H9 (cell line): Measurements from ENCODE around the gene SLC24A3. TPM values are rescaled to one million over a fixed set of nuclear protein-coding genes. Genes with fewer than 3 reads are reported as not detected.

Source experiments
- DNase-seq: peaks from one replicate; pipeline ENCODE4 v3.0.0-alpha.2; 2017
- H2AFZ ChIP-seq: one replicate; pipeline ENCODE4 v1.6.1; 2013; ENCODE audit warnings: mild to moderate bottlenecking, low read length, control low read depth, moderate library complexity
- H2AK5ac ChIP-seq: 2 replicates; pipeline ENCODE4 v1.6.1; 2013; ENCODE audit warnings: low read length, control low read depth, mixed read lengths; ENCODE audit not compliant: insufficient read length
- H2BK120ac ChIP-seq: one replicate; pipeline ENCODE4 v1.6.1; 2013; ENCODE audit warnings: low read depth, mild to moderate bottlenecking, low read length, control low read depth, inconsistent platforms; ENCODE audit not compliant: poor library complexity, severe bottlenecking
- H2BK12ac ChIP-seq: 2 replicates; pipeline ENCODE4 v1.6.1; 2013; ENCODE audit warnings: low read length, control low read depth, mixed read lengths, low read depth; ENCODE audit not compliant: insufficient read length
- H2BK15ac ChIP-seq: 2 replicates; pipeline ENCODE4 v1.6.1; 2013; ENCODE audit warnings: low read depth, low read length, control low read depth
- H2BK20ac ChIP-seq: one replicate; pipeline ENCODE4 v1.6.1; 2013; ENCODE audit warnings: low read depth, mild to moderate bottlenecking, low read length, control low read depth, inconsistent platforms; ENCODE audit not compliant: poor library complexity, severe bottlenecking
- H2BK5ac ChIP-seq: 2 replicates; pipeline ENCODE4 v1.6.1; 2013; ENCODE audit warnings: low read length, control low read depth, mixed read lengths; ENCODE audit not compliant: insufficient read length
- H3K14ac ChIP-seq: 2 replicates; pipeline ENCODE4 v1.6.1; 2013; ENCODE audit warnings: low read length, control low read depth; ENCODE audit not compliant: insufficient read depth
- H3K18ac ChIP-seq: 2 replicates; pipeline ENCODE4 v1.6.1; 2013; ENCODE audit warnings: low read depth, mild to moderate bottlenecking, mixed read lengths, low read length, control low read depth; ENCODE audit not compliant: insufficient read length
- H3K23ac ChIP-seq: 2 replicates; pipeline ENCODE4 v1.6.1; 2013; ENCODE audit warnings: low read length, control low read depth, mixed read lengths, low read depth; ENCODE audit not compliant: insufficient read length
- H3K23me2 ChIP-seq: 2 replicates; pipeline ENCODE4 v1.6.1; 2013; ENCODE audit warnings: low read depth, mild to moderate bottlenecking, mixed read lengths, low read length, control low read depth; ENCODE audit not compliant: insufficient read length, poor library complexity, severe bottlenecking
- H3K27ac ChIP-seq: 2 replicates; pipeline ENCODE4 v1.5.1; 2013; ENCODE audit warnings: low read length, control low read depth, mixed read lengths, low read depth; ENCODE audit not compliant: insufficient read length
- H3K27me3 ChIP-seq: 2 replicates; pipeline ENCODE4 v1.6.1; 2013; ENCODE audit warnings: low read length, control low read depth, inconsistent platforms; ENCODE audit not compliant: insufficient read depth
- H3K4ac ChIP-seq: 2 replicates; pipeline ENCODE4 v1.6.1; 2013; ENCODE audit warnings: low read depth, mild to moderate bottlenecking, control low read depth, inconsistent platforms, low read length, moderate library complexity
- H3K4me1 ChIP-seq: 2 replicates; pipeline ENCODE4 v1.6.1; 2013; ENCODE audit warnings: low read length, control low read depth, inconsistent platforms; ENCODE audit not compliant: insufficient read depth
- H3K4me2 ChIP-seq: 2 replicates; pipeline ENCODE4 v1.6.1; 2013; ENCODE audit warnings: low read length, control low read depth, mixed read lengths; ENCODE audit not compliant: insufficient read length, insufficient read depth
- H3K56ac ChIP-seq: 2 replicates; pipeline ENCODE4 v1.6.1; 2013; ENCODE audit warnings: low read depth, mild to moderate bottlenecking, mixed read lengths, low read length, control low read depth; ENCODE audit not compliant: insufficient read length
- H3K79me1 ChIP-seq: 2 replicates; pipeline ENCODE4 v1.6.1; 2013; ENCODE audit warnings: low read depth, mild to moderate bottlenecking, moderate library complexity, low read length, control low read depth, inconsistent platforms; ENCODE audit not compliant: insufficient read depth, poor library complexity, severe bottlenecking
- H3K79me2 ChIP-seq: 2 replicates; pipeline ENCODE4 v1.6.1; 2013; ENCODE audit warnings: low read length, control low read depth, inconsistent platforms; ENCODE audit not compliant: insufficient read depth
- H3K9ac ChIP-seq: 2 replicates; pipeline ENCODE4 v1.6.1; 2013; ENCODE audit warnings: low read length, control low read depth, mixed read lengths; ENCODE audit not compliant: insufficient read length; ENCODE audit errors: extremely low read depth
- H3K9me3 ChIP-seq: one replicate; pipeline ENCODE4 v1.6.1; 2013; ENCODE audit warnings: low read depth, low read length, inconsistent platforms; ENCODE audit not compliant: control insufficient read depth
- H3T11ph ChIP-seq: one replicate; pipeline ENCODE4 v1.6.1; 2013; ENCODE audit warnings: mild to moderate bottlenecking, low read length, control low read depth, inconsistent platforms
- H4K20me1 ChIP-seq: one replicate; pipeline ENCODE4 v1.6.1; 2013; ENCODE audit not compliant: control insufficient read depth, insufficient read length, insufficient read depth
- H4K5ac ChIP-seq: 2 replicates; pipeline ENCODE4 v1.6.1; 2013; ENCODE audit warnings: low read depth, mild to moderate bottlenecking, mixed read lengths, low read length, control low read depth; ENCODE audit not compliant: insufficient read length
- H4K8ac ChIP-seq: replicated peaks from 2 replicates; pipeline ENCODE4 v1.6.1; 2013; ENCODE audit warnings: low read length, control low read depth, mixed read lengths, low read depth; ENCODE audit not compliant: insufficient read length
- H4K91ac ChIP-seq: 2 replicates; pipeline ENCODE4 v1.6.1; 2013; ENCODE audit warnings: low read depth, mild to moderate bottlenecking, moderate library complexity, mixed read lengths, low read length, control low read depth; ENCODE audit not compliant: insufficient read length
- H3K27ac Mint-ChIP-seq, 3 experiments: 2 replicates in 2 of 3; 3 replicates in 1 of 3; pipeline ENCODE4 v1.8.0; 2020 to 2021; ENCODE audit warnings: mixed read lengths in 3 of 3, mild to moderate bottlenecking in 1 of 3, moderate library complexity in 1 of 3
- H3K27me3 Mint-ChIP-seq: 2 replicates; pipeline ENCODE4 v1.8.0; 2021; ENCODE audit warnings: low read depth, mild to moderate bottlenecking, moderate library complexity, mixed read lengths
- H3K36me3 Mint-ChIP-seq, 3 experiments: 2 replicates in 2 of 3; 3 replicates in 1 of 3; pipeline ENCODE4 v1.8.0; 2020 to 2021; ENCODE audit warnings: low read depth in 3 of 3, mixed read lengths in 3 of 3; ENCODE audit not compliant: insufficient read depth in 1 of 3
- H3K4me1 Mint-ChIP-seq, 2 experiments: 2 replicates each; pipeline ENCODE4 v1.8.0; 2020; ENCODE audit warnings: mixed read lengths in 2 of 2
- H3K4me3 Mint-ChIP-seq, 2 experiments: 2 replicates in 1 of 2; 3 replicates in 1 of 2; pipeline ENCODE4 v1.8.0; 2020 to 2021; ENCODE audit warnings: mild to moderate bottlenecking in 2 of 2, mixed read lengths in 2 of 2, moderate library complexity in 1 of 2
- H3K9me3 Mint-ChIP-seq, 2 experiments: 2 replicates in 1 of 2; 3 replicates in 1 of 2; pipeline ENCODE4 v1.8.0; 2020; ENCODE audit warnings: mild to moderate bottlenecking in 2 of 2, mixed read lengths in 2 of 2, moderate library complexity in 1 of 2
- WGBS: extraction: QIAGEN DNeasy Blood & Tissue Kit; methylation state at CpG from one replicate; pipeline ENCODE4 v1.1.7; 2013; ENCODE audit warnings: missing lambda C conversion rate, low lambda C conversion rate, mixed read lengths; ENCODE audit not compliant: insufficient read length; ENCODE audit errors: extremely low coverage; 5-methylcytosine and 5-hydroxymethylcytosine counted together
- total RNA-seq: library from RNA; stranded (reverse); gene quantifications from 2 replicates; pipeline ENCODE4 v1.2.1, GENCODE V29; 2021
- TF ChIP-seq, protein P1 (sequence below): fragments of 200-600 bp; sonication (generic); conservative IDR thresholded peaks from 3 replicates; pipeline ENCODE4 v1.8.0; 2021; ENCODE audit warnings: antibody characterized with exemption, mild to moderate bottlenecking

SLC24A3 gene
- total RNA-seq, 1 experiment from 2014 or later = 0.83 TPM

DNA sequence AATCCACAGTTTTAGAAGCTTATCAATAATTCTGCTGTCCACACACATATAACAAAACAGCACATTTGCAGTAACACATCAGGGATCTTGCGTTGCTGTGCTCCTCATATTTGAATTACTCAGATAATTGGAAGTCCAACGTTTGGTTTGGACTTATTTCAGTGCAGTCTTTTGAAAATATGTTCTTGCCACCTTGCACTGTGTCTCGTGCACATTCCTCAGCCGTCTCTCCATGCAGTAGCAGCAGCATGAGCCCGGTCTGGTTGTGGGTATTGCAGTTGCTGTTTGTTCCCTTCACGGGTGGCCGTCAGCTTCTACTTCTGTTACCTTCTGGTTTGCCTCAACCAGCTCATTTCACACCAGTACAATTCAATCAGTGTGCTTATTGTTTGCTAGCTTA lies 215.5 kb downstream of the SLC24A3 start:
- H3K27ac ChIP-seq = no peak overlapping the region

More for the DNA sequence above, 215.5 kb downstream of the SLC24A3 start:
- H2AK5ac ChIP-seq = no peak overlapping the region
- no peaks in the 10 kb centered on the region for H3K23me2 ChIP-seq
- no peak overlapping the region for H3K56ac ChIP-seq
- H3K4ac ChIP-seq = no peak overlapping the region
- H2AFZ ChIP-seq = no peak overlapping the region
- H3K27me3 ChIP-seq = no peaks in the 10 kb centered on the region
- peaks cover 24 to 46% of the 10 kb centered on the region in 2 experiments for H3K4me1 Mint-ChIP-seq
- no peak overlapping the region for H2BK20ac ChIP-seq
- no peak overlapping the region for H3K27ac Mint-ChIP-seq
- H3K9me3 Mint-ChIP-seq = no peaks in the 10 kb centered on the region
- no peaks in the 10 kb centered on the region for H3K36me3 Mint-ChIP-seq
- H3K4me1 ChIP-seq = peaks cover 3% of the 10 kb centered on the region
- no peaks in the 10 kb centered on the region for H3K79me1 ChIP-seq
- H3K14ac ChIP-seq = no peak overlapping the region
- H3K9me3 ChIP-seq = no peaks in the 10 kb centered on the region
- H3K79me2 ChIP-seq = no peaks in the 10 kb centered on the region
- no peak for DNase-seq
- H3K23ac ChIP-seq = no peak overlapping the region
- no peak overlapping the region for H3K18ac ChIP-seq
- no peak overlapping the region for H2BK15ac ChIP-seq
- no peak overlapping the region for H2BK12ac ChIP-seq
- H2BK120ac ChIP-seq = no peak overlapping the region
- H2BK5ac ChIP-seq = no peak overlapping the region
- H3K4me3 Mint-ChIP-seq = no peak overlapping the region
- no peaks in the 10 kb centered on the region for H4K20me1 ChIP-seq
- H3K9ac ChIP-seq = no peak overlapping the region
- no peak overlapping the region for H4K5ac ChIP-seq
- TF ChIP-seq, protein P1, sequence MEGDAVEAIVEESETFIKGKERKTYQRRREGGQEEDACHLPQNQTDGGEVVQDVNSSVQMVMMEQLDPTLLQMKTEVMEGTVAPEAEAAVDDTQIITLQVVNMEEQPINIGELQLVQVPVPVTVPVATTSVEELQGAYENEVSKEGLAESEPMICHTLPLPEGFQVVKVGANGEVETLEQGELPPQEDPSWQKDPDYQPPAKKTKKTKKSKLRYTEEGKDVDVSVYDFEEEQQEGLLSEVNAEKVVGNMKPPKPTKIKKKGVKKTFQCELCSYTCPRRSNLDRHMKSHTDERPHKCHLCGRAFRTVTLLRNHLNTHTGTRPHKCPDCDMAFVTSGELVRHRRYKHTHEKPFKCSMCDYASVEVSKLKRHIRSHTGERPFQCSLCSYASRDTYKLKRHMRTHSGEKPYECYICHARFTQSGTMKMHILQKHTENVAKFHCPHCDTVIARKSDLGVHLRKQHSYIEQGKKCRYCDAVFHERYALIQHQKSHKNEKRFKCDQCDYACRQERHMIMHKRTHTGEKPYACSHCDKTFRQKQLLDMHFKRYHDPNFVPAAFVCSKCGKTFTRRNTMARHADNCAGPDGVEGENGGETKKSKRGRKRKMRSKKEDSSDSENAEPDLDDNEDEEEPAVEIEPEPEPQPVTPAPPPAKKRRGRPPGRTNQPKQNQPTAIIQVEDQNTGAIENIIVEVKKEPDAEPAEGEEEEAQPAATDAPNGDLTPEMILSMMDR = no peak
- H3K27me3 Mint-ChIP-seq = peaks cover 2% of the 10 kb centered on the region
- H3K4me2 ChIP-seq = no peak overlapping the region
- no peak overlapping the region for H4K91ac ChIP-seq
- H4K8ac ChIP-seq = no peak overlapping the region
- no peak overlapping the region for H3T11ph ChIP-seq
- no CpG with 5 or more reads among the region's 7 CpGs for WGBS
